SJCRH30 (cell line): ENCODE results near the gene DUSP10. TPM values are rescaled to one million over a fixed set of nuclear protein-coding genes. Genes with fewer than 3 reads are reported as not detected.

ENCODE experiments used
- DNase-seq, 2 experiments: peaks; one replicate each; pipeline ENCODE4 v3.0.0-alpha.2; 2015 to 2020
- H3K27ac ChIP-seq: fragments of 250-450 bp; sonication (Bioruptor Pico); 2 replicates; pipeline ENCODE4 v1.5.1; 2020; ENCODE audit warnings: mild to moderate bottlenecking, moderate library complexity
- H3K27me3 ChIP-seq: fragments of 250-450 bp; sonication (Bioruptor Pico); 2 replicates; pipeline ENCODE4 v1.5.1; 2020; ENCODE audit warnings: mild to moderate bottlenecking, moderate library complexity
- H3K36me3 ChIP-seq: fragments of 250-450 bp; sonication (Bioruptor Pico); 2 replicates; pipeline ENCODE4 v1.5.1; 2020; ENCODE audit warnings: mild to moderate bottlenecking, moderate library complexity
- H3K4me1 ChIP-seq: fragments of 250-450 bp; sonication (Bioruptor Pico); 2 replicates; pipeline ENCODE4 v1.5.1; 2020; ENCODE audit warnings: mild to moderate bottlenecking, moderate library complexity
- H3K4me3 ChIP-seq: fragments of 250-450 bp; sonication (Bioruptor Pico); 2 replicates; pipeline ENCODE4 v1.5.1; 2020; ENCODE audit warnings: mild to moderate bottlenecking, moderate library complexity
- H3K9me3 ChIP-seq: fragments of 250-450 bp; sonication (Bioruptor Pico); replicated peaks from 2 replicates; pipeline ENCODE4 v1.5.1; 2020; ENCODE audit warnings: mild to moderate bottlenecking, moderate library complexity
- total RNA-seq: library from RNA; depleted of rRNA; stranded (reverse); fragments of >200 nt; shearing (Covaris generic); gene quantifications from 2 replicates; pipeline ENCODE4 v1.2.3, GENCODE V29; 2014; rRNA removed

The DUSP10 gene
- 11.4 and 12.1 TPM in 2 replicates for total RNA-seq

DNA sequence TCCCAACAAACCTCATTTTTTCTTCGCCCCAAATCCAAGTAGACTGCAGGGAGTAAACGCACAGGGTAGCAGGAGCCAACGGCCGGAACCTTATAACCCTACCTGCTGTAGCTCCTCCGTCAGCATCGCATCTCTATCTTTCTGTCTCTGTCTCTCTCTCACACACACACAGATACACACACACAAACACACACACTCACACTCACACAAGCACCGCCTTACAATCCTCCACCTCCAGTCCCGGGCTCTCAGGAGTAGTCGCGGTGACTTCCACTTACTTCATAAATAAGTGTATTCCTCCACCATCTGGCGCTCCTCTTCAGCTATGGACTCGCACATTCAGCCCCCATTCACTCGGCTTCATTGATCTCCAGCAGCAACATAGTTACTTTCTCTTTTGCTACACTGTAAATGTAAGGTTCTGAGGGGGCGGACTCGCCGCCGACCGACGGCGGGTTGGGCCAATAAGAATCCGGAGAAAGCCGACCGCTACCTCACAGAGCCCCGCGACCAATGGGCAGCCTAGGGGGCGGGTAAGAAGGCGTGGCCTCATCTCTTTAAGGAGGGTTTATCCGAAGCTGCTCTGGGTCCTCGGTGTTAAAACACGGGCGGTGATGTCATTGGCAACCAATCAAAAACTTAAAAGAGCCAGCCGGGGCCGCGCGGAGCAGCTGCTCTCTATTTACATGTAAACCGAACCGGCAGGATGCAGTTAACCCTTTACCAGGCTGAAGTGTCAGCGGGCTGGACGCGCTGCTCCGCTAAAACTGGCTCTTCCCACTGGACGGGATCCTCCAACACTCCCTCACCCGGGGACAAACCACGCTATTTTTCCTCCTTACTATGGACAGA lies at the start of gene DUSP10:
Gene DUSP10 (minus strand): TSS at position 387 of the 852 bp plus-strand sequence. CDS start 2,345 bp downstream, outside the sequence.
- Histone ChIP-seq H3K27me3 (no peaks in the 10 kb centered on the region), H3K4me3 (peak within 1 kb of the TSS; percentile 72), H3K36me3 (0 out of 2 replicates have a peak, but pooled peaks cover 3% of the 10 kb centered on the region), H3K27ac (peak within 1 kb of the TSS; percentile 95), H3K9me3 (no peaks in the 10 kb centered on the region), H3K4me1 (no peaks in the 10 kb centered on the region)
- DNase-seq = peak; percentile 99 to 100

DNA sequence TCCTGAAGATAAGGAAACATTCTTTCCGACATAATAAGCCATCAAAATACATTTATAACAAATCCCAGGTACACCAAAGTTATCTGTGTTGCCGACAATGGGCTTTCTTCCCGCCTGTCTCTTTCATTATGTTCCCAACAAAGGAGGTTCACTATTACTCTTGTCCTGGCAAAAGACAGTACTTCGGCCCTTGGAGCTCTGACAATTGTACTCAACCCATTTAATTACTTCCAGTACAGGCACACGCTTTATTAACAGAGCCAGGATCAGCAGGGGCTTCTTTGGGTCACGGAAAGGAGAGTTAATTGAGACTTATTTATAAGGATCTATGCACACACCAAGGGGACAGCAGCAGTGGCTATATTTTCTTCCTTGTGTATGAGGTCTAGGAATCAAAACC lies 46.6 kb upstream of the DUSP10 start:
- 0 out of 2 replicates have a peak, but pooled peaks cover 10% of the 10 kb centered on the region for H3K27me3 ChIP-seq

DNA sequence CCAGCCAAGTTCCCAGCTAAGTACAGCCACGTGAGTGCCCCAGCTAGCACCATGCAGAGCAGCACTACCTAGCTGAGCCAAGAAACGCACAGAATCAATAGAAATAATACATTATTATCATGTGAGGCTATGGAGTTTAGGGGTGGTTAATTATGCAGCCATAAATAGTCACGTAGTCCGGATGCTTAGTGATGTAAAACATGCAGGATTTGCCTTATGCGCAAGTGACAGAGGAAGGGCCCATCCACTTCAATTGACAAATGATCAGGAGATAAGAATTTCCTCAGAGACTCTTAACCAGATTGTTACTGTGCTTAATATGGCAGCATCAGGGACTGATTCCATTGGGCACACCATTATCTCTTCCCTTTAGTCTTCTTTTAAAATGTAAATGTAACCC lies 44.8 kb upstream of the DUSP10 start:
- Histone ChIP-seq H3K4me3 (no peak overlapping the region), H3K4me1 (no peaks in the 10 kb centered on the region), H3K36me3 (no peaks in the 10 kb centered on the region), H3K9me3 (0 out of 2 replicates have a peak, but pooled peaks cover 4% of the 10 kb centered on the region), H3K27ac (no peak overlapping the region), H3K27me3 (peaks cover 10% of the 10 kb centered on the region; the same call in 1 of the 2 replicates)
- DNase-seq = no peak

More for the DNA sequence above, 46.6 kb upstream of the DUSP10 start:
- H3K36me3 ChIP-seq = no peaks in the 10 kb centered on the region
- no peaks in the 10 kb centered on the region for H3K4me1 ChIP-seq
- no peak overlapping the region for H3K4me3 ChIP-seq
- H3K9me3 ChIP-seq = 0 out of 2 replicates have a peak, but pooled peaks cover 4% of the 10 kb centered on the region
- no peak overlapping the region for H3K27ac ChIP-seq
- DNase-seq = no peak

DNA sequence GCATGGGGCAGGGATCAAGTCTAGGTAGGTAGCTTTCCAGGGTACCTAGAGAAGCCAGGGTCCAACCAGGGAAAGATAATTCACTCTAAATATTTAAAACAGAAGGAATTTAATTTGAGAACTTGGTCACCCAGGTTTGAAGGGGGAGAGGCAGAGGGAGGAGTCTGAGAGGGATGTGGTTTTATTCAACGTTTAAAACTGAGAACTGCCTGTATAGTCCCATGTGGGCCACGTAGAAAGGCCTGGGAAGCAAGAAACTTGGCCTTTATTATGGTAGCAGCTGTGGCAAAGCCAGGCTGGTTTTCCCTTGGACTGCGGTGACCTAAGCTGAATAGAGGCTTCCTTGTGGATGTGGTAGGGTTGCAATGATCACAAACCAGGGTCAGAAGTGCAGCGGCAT lies 42.0 kb upstream of the DUSP10 start:
- 0 out of 2 replicates have a peak, but pooled peaks cover 4% of the 10 kb centered on the region for H3K9me3 ChIP-seq
- H3K4me1 ChIP-seq = no peaks in the 10 kb centered on the region
- peaks cover 5% of the 10 kb centered on the region; the same call in 1 of the 2 replicates for H3K27me3 ChIP-seq
- no peak overlapping the region for H3K27ac ChIP-seq
- no peak for DNase-seq
- no peak overlapping the region for H3K4me3 ChIP-seq
- H3K36me3 ChIP-seq = no peaks in the 10 kb centered on the region

DNA sequence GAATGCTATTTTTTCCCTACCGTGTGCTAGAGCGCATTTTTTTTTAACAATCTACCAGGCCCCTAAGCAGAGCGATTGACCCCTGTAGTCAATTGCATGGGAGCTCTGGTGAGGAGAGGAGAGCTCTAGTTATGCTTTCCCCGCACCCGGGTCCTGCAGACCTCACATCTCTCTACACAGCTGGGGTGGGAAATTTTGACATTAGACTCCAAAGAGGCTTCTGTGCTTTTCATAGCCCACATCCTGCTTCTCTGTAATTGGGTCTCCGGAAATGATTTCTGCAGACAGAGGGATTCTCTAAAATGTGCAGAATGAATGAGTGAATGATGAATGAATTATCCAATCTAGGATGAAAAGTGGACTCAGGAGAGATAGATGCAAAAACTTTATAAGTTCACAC lies 41.5 kb upstream of the DUSP10 start:
- Histone ChIP-seq H3K4me3 (no peak overlapping the region), H3K4me1 (no peaks in the 10 kb centered on the region), H3K9me3 (0 out of 2 replicates have a peak, but pooled peaks cover 4% of the 10 kb centered on the region), H3K36me3 (no peaks in the 10 kb centered on the region), H3K27ac (no peak overlapping the region), H3K27me3 (peaks cover 5% of the 10 kb centered on the region; the same call in 1 of the 2 replicates)
- DNase-seq = no peak

DNA sequence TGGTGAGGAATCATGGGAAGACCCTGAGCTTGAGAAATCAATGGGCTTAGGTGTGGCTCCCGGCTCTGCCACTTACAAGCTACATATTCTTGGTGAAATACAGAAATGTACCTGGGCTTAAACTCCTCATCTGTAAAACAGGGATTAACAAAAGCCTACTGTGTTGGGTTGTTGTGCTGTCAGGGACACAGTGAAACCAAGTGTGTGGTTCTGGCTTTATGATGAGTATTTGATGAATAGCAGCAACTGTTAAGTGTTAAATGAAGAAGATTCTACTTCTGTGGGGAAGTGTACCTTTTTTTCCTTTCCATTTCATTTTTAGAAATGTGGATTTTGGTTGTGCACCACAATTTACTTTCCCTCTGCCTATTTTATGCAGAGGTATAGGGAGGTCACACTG lies 41.1 kb upstream of the DUSP10 start:
- DNase-seq = no peak
- Histone ChIP-seq H3K27ac (no peak overlapping the region), H3K4me1 (no peaks in the 10 kb centered on the region), H3K36me3 (no peaks in the 10 kb centered on the region), H3K27me3 (peaks cover 5% of the 10 kb centered on the region; the same call in 1 of the 2 replicates), H3K9me3 (0 out of 2 replicates have a peak, but pooled peaks cover 4% of the 10 kb centered on the region), H3K4me3 (no peak overlapping the region)

DNA sequence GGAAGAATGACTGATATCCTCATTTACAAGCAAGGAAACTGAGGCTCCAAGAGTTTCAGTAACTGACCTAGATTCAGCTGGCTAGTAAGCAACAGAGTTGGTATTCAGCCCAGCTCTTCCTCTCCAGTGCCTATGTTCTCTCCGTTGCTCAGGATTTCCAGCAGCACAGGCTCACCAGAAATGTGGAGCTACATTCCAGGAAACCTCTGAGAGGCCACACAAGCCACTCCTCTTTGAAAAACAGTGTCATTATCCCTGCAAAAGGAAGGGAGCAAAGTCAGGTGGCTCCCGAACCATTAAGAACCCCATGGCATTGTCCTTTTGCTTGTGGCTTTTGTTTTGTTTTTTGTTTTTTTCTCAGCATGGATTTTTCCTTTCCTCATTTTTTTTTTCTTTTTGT lies 40.6 kb upstream of the DUSP10 start:
- Histone ChIP-seq H3K36me3 (no peaks in the 10 kb centered on the region), H3K9me3 (0 out of 2 replicates have a peak, but pooled peaks cover 4% of the 10 kb centered on the region), H3K4me1 (no peaks in the 10 kb centered on the region), H3K4me3 (no peak overlapping the region), H3K27me3 (peaks cover 5% of the 10 kb centered on the region; the same call in 1 of the 2 replicates), H3K27ac (no peak overlapping the region)
- DNase-seq = no peak

DNA sequence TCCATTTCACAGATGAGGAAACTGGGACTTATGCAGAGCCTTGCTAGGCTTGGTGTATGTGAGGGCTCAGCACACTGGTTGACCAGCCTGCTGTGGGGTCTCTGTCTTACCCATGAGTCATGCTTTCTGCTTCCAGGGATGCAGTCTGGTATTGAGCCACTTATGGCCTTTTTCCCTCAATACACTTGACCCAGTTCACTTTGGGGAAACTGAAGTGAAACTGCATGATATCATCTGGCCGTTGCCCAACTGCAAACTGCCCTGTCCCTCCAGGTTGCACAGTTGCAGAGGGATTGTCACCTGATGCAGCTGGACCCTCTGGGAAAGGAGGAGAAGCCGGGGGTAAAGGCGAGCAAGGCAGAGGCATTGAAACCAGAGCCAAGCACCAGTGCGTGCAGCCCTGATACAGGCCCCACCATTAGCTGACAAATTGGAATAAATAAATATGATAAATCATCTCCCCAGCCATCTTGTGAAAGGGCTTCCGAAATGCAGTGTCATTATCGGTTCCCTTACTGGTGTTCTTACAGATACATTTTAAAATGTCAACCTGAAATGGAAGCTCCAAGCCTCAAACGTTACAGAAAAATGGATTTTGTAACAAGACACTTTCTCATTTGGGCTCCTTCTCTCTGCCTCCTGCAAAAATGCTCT lies 39.3 kb upstream of the DUSP10 start:
- Histone ChIP-seq H3K27ac (no peak overlapping the region), H3K36me3 (no peaks in the 10 kb centered on the region), H3K4me1 (no peaks in the 10 kb centered on the region), H3K9me3 (0 out of 2 replicates have a peak, but pooled peaks cover 4% of the 10 kb centered on the region), H3K27me3 (peaks cover 5% of the 10 kb centered on the region; the same call in 1 of the 2 replicates), H3K4me3 (no peak overlapping the region)
- no peak for DNase-seq

DNA sequence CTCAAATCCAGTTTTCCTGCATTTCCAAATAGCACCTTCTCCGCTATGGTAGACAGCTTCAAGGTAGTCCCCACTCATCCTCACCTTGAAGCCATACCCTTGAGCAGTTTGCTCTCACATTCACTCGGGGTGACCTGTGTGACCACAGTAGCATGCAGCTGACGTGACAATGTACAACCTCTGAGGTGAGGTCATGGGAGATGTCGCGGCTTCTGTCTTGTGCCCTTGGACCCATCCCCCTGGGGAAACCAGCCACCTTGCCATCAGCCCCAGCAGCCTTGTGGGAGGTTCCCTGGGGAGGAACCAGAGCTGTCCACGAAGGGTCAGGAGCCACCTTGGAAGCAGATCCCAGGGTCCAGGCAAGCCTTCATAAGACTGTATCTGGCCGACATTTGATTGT lies 38.3 kb upstream of the DUSP10 start:
- Histone ChIP-seq H3K27me3 (peaks cover 2% of the 10 kb centered on the region; the same call in 1 of the 2 replicates), H3K27ac (no peak overlapping the region), H3K36me3 (no peaks in the 10 kb centered on the region), H3K4me1 (no peaks in the 10 kb centered on the region), H3K4me3 (no peak overlapping the region), H3K9me3 (0 out of 2 replicates have a peak, but pooled peaks cover under 1% of the 10 kb centered on the region)
- DNase-seq = no peak

DNA sequence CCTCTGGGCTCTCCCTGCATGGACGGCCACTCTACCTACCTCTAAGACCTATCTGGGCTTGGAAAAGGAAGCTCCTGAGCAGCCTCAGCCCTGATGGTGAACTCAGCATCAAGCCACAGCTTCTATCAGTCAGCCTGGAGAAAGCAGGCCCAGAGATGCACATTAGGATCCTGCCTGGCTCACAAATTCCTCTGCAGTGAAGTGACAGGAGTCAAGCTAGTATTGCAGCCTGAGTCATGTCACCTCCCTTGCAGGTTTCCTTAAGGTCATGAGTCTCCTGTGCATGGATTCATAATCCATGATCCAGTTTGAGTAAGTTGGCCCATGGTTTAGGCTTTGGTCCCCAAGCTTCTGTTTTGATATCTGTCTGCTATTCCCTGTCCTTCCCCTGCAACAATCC lies 37.9 kb upstream of the DUSP10 start:
- Histone ChIP-seq H3K36me3 (no peaks in the 10 kb centered on the region), H3K4me1 (no peaks in the 10 kb centered on the region), H3K27ac (no peak overlapping the region), H3K4me3 (no peak overlapping the region), H3K9me3 (no peaks in the 10 kb centered on the region), H3K27me3 (no peaks in the 10 kb centered on the region; the same call in 1 of the 2 replicates)
- no peak for DNase-seq

DNA sequence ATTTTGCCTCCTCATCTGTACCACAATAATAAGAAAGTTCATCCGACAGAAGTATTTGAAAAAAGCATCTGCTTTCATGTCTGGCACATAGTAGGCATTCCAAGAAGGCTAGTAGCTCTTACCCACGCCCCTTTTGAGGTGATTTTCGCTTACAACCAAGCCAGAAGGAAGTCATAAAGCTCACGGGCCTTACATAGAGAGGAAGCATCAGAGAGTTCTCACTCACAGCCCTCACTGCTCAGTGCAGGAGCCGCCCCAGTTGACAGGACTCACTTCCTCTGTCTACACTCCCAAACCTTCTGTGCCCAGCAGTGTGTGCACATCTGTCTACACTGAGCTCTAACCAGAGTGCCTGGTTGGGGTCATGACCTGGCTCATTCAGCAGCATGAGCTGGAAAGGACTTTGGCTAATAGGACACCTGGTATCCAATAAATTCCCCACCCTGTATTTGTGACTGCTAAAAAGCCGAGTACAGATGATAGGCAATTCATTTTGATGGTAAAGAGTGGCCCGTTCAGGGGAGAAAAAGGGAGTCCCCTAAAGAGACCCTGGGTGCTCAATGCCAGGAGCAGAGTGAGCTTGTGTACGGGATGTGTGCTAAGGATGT lies 36.8 kb upstream of the DUSP10 start:
- no peaks in the 10 kb centered on the region; the same call in 1 of the 2 replicates for H3K27me3 ChIP-seq
- no peaks in the 10 kb centered on the region for H3K9me3 ChIP-seq
- no peak overlapping the region for H3K27ac ChIP-seq
- no peaks in the 10 kb centered on the region for H3K36me3 ChIP-seq
- H3K4me3 ChIP-seq = no peak overlapping the region
- no peak for DNase-seq
- no peaks in the 10 kb centered on the region for H3K4me1 ChIP-seq

DNA sequence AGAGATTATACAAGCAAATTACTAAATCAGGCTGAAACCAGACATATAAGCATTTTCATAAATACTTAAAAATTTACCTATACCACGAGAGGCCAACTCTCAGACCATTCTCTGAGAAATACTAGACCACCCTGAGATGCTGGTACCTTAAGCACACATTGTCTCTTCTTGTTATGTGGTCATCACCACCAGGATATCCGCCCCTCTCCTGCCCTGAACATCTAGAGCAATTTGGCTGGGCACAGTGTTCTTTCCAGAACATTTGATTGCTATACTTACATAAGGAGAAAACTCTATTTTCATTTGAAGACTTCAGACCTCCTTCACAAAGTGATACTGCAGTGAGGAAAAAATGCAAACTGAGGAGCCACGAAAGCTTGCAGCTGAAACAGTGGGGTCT lies 36.2 kb upstream of the DUSP10 start:
- no peak overlapping the region for H3K27ac ChIP-seq
- no peaks in the 10 kb centered on the region for H3K36me3 ChIP-seq
- H3K4me3 ChIP-seq = no peak overlapping the region
- H3K4me1 ChIP-seq = no peaks in the 10 kb centered on the region
- DNase-seq = no peak
- no peaks in the 10 kb centered on the region for H3K9me3 ChIP-seq
- no peaks in the 10 kb centered on the region; the same call in 1 of the 2 replicates for H3K27me3 ChIP-seq

DNA sequence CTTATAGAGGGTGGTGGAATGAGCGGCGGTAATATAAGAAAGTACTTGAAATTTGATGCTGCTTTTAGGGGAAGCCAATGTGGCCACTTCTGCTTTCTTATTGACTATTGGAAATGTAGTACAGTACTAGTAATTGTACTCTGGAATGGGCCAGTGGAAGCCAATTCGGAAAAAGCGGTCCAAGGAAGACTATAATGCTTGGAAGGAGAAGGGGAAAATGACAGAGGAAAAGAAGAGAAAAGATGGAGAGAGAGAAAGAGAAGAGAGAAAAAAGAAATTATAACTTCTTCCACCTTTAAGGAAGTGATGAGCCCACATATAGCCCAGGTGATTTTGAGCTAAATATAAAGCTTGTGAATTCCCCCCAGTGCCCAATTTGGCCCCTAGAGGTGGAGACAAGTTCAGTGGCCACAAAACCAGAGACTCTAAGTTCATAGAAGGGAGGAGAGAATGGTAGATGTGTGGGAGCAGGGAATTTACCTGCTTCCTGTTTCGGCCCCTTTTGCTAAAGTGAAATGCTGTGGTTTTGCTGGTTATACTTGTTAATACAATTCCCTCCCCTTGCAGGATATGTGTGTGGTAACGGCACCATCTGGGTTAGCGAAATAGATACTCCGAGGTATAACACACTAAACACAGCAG lies 35.7 kb upstream of the DUSP10 start:
- no peaks in the 10 kb centered on the region for H3K9me3 ChIP-seq
- H3K27ac ChIP-seq = no peak overlapping the region
- H3K27me3 ChIP-seq = no peaks in the 10 kb centered on the region; the same call in 1 of the 2 replicates
- DNase-seq = no peak
- H3K36me3 ChIP-seq = no peaks in the 10 kb centered on the region
- no peak overlapping the region for H3K4me3 ChIP-seq
- no peaks in the 10 kb centered on the region for H3K4me1 ChIP-seq
